ENCODE data around the gene DHX16. TPM values are rescaled to one million over a fixed set of nuclear protein-coding genes. Genes with fewer than 3 reads are reported as not detected.

Gene DHX16
- total and polyA plus RNA-seq, 9 of the 15 experiments (the other 6 are each of a cell fraction or from before 2014, with no cell fraction given) = 14.6 to 66.1 (median 47.5) TPM

GRCh38 chr6:30721198-30722024 lies 48.6 kb upstream of the DHX16 start (continued):
- TF ChIP-seq, protein P1, sequence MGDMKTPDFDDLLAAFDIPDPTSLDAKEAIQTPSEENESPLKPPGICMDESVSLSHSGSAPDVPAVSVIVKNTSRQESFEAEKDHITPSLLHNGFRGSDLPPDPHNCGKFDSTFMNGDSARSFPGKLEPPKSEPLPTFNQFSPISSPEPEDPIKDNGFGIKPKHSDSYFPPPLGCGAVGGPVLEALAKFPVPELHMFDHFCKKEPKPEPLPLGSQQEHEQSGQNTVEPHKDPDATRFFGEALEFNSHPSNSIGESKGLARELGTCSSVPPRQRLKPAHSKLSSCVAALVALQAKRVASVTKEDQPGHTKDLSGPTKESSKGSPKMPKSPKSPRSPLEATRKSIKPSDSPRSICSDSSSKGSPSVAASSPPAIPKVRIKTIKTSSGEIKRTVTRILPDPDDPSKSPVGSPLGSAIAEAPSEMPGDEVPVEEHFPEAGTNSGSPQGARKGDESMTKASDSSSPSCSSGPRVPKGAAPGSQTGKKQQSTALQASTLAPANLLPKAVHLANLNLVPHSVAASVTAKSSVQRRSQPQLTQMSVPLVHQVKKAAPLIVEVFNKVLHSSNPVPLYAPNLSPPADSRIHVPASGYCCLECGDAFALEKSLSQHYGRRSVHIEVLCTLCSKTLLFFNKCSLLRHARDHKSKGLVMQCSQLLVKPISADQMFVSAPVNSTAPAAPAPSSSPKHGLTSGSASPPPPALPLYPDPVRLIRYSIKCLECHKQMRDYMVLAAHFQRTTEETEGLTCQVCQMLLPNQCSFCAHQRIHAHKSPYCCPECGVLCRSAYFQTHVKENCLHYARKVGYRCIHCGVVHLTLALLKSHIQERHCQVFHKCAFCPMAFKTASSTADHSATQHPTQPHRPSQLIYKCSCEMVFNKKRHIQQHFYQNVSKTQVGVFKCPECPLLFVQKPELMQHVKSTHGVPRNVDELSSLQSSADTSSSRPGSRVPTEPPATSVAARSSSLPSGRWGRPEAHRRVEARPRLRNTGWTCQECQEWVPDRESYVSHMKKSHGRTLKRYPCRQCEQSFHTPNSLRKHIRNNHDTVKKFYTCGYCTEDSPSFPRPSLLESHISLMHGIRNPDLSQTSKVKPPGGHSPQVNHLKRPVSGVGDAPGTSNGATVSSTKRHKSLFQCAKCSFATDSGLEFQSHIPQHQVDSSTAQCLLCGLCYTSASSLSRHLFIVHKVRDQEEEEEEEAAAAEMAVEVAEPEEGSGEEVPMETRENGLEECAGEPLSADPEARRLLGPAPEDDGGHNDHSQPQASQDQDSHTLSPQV (IDR thresholded peaks at IDR 0.05) = no peak; the same call in 1 of the 2 replicates
- TF ChIP-seq SRSF3 (IDR thresholded peaks at IDR 0.05; ENCODE audit: insufficient read depth, low read length) = no peak
- TF ChIP-seq RBM15 (IDR thresholded peaks at IDR 0.05; ENCODE audit: insufficient read depth, low read length) = no peak
- no peak for TF ChIP-seq GABPB2 (CRISPR knock-in tag; conservative IDR thresholded peaks at IDR 0.05)
- TF ChIP-seq PCBP1 (IDR thresholded peaks at IDR 0.05; ENCODE audit: low read depth, low read length, poor library complexity, severe bottlenecking) = peak; percentile 90
- TF ChIP-seq HLTF (IDR thresholded peaks at IDR 0.05) = peak; percentile 6; the same call in 1 of the 2 replicates
- no peak for TF ChIP-seq MEF2D (tag; conservative IDR thresholded peaks at IDR 0.05; ENCODE audit: low read depth)
- TF ChIP-seq ZNF407 (IDR thresholded peaks at IDR 0.05; ENCODE audit: low read depth) = no peak
- no peak for TF ChIP-seq CEBPB (tag; IDR thresholded peaks at IDR 0.05)
- 0 out of 2 replicates have a peak, but pooled peaks have one; percentile 39 for TF ChIP-seq FOXJ2 (tag; IDR thresholded peaks at IDR 0.05)
- no peak for TF ChIP-seq CEBPG (CRISPR knock-in tag; IDR thresholded peaks at IDR 0.05)
- no peak for TF ChIP-seq CEBPG (tag; conservative IDR thresholded peaks at IDR 0.05 in 1 of 2, IDR thresholded peaks at IDR 0.05 in 1 of 2)
- TF ChIP-seq ZNF174 (CRISPR knock-in tag; IDR thresholded peaks at IDR 0.05) = no peak
- TF ChIP-seq ILK (tag; IDR thresholded peaks at IDR 0.05; ENCODE audit: borderline replicate concordance, low read depth) = no peak
- TF ChIP-seq PURB (CRISPR knock-in tag; IDR thresholded peaks at IDR 0.05; ENCODE audit: low read depth) = no peak
- no peak for TF ChIP-seq ELF2 (CRISPR knock-in tag; IDR thresholded peaks at IDR 0.05)

Data from K562 (cell line).